GM13976 (cell line): ENCODE data around the gene ADGRB2.

Source experiments
- DNase-seq: peaks from one replicate; pipeline ENCODE4 v3.0.0; 2012; ENCODE audit warnings: low spot score
- CTCF ChIP-seq: IDR thresholded peaks from 2 replicates; pipeline ENCODE4 v1.5.1; 2012; ENCODE audit warnings: borderline replicate concordance, mild to moderate bottlenecking; ENCODE audit not compliant: insufficient read depth; ENCODE audit errors: extremely low read depth, missing control alignments, control extremely low read depth
- in situ Hi-C: fragments of 300-500 bp; cut with MboI; formaldehyde crosslinking; loops from one replicate; pipeline ENCODE4 v1.12.0; 2022; ENCODE audit warnings: low sequenced_read_pairs, mixed read lengths, inconsistent platforms; ENCODE audit not compliant: unreplicated experiment

Gene ADGRB2

GRCh38 chr1:31751822-31752241, 12.3 kb downstream of the ADGRB2 start:
- TF ChIP-seq CTCF: no peak
- in situ Hi-C loops: no loop called here
- DNase-seq: no peak

DNA sequence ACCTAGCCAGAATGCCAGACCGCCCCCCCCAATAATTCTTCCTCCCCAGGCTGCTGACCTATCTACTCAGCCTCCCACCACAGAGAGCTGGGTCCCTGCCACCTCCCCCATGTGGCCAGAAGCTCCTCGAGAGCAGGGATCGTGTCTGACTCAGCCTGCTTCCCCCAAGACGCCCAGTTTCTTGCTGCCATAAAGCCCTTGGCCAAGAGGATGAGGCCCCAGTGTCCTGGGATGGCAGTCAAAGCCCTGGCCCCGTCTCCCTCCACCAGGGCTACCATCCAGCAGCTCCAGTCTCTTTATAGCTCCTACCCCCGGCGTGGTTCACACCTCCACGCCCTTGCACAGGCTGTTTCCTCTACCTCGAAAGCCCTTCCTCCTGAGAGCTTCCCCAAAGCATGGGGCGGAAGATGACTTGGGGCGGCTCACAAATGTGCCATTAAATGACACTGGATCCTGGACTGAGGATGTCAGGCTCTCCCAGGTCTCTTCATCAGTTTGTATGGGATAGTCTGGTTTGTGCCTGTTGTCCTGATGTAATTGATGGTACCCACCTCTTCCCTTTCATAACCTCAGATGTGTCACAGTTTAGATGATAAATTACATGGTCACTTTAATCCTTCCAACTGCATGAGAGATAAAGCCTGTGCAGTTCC, 13.2 kb downstream of the ADGRB2 start:
- in situ Hi-C loops: no loop called here
- no peak for TF ChIP-seq CTCF
- no peak for DNase-seq

GRCh38 chr1:31749785-31750735, 14.1 kb downstream of the ADGRB2 start:
- in situ Hi-C loops: no loop called here
- DNase-seq: no peak
- TF ChIP-seq CTCF: no peak

- TF ChIP-seq CTCF: no peak
- in situ Hi-C loops: no loop called here
- no peak for DNase-seq
These were observed 15.8 kb downstream of the ADGRB2 start for GRCh38 chr1:31748365-31748764.

DNA sequence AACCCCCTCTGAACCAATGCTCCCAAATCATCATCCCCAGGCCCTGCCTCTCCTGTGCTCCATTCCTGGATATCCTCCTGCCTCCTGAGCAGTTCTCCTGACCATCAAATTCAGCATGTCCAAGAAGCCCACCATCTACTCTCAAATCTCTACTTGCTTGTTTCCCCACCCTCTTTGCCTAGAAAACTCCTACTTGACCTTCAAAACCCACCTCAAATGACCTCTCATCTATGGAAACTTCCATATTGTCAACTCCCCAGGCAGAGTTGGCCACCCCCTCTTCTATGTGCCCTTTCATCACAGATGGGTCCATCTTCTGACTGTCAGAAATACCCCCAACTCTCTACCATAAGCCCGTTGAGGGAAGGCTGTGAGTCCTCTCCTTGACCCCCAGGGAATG, 16.8 kb downstream of the ADGRB2 start:
- DNase-seq: no peak
- in situ Hi-C loops: no loop called here
- no peak for TF ChIP-seq CTCF

- no peak for DNase-seq
- in situ Hi-C loops: no loop called here
- TF ChIP-seq CTCF: no peak
These were observed 17.5 kb downstream of the ADGRB2 start for GRCh38 chr1:31746687-31747086.
